Liver (tissue), 9 donors: ENCODE data around the gene TKTL1. TPM values are rescaled to one million over a fixed set of nuclear protein-coding genes. Genes with fewer than 3 reads are reported as not detected.

Source experiments
- DNase-seq: peaks from one replicate; pipeline ENCODE4 v3.0.0-alpha.2; 2017; ENCODE audit warnings: low spot score
- H3K27ac ChIP-seq, 2 donors: one replicate each; pipeline ENCODE4 v1.7.0; 2013; ENCODE audit warnings: inconsistent platforms in 2 of 2, low read length in 2 of 2, control low read depth in 1 of 2, low read depth in 1 of 2, mild to moderate bottlenecking in 1 of 2
- H3K27me3 ChIP-seq, 4 donors: one replicate each; pipeline versions ENCODE4 v1.6.1 to v1.7.0; 2013; ENCODE audit warnings: low read length in 3 of 4, inconsistent platforms in 1 of 4, mild to moderate bottlenecking in 1 of 4, moderate library complexity in 1 of 4; ENCODE audit not compliant: control insufficient read depth in 4 of 4, insufficient read depth in 4 of 4
- H3K36me3 ChIP-seq, 4 donors: one replicate each; pipeline versions ENCODE4 v1.6.1 to v1.7.0; 2013; ENCODE audit warnings: low read length in 3 of 4, mild to moderate bottlenecking in 3 of 4, low read depth in 1 of 4, moderate library complexity in 1 of 4; ENCODE audit not compliant: control insufficient read depth in 4 of 4, insufficient read depth in 3 of 4
- H3K4me1 ChIP-seq, 4 donors: one replicate each; pipeline versions ENCODE4 v1.6.1 to v1.7.0; 2013; ENCODE audit warnings: low read length in 3 of 4, mild to moderate bottlenecking in 3 of 4, moderate library complexity in 1 of 4; ENCODE audit not compliant: control insufficient read depth in 4 of 4, insufficient read depth in 4 of 4
- H3K4me3 ChIP-seq, 3 donors: one replicate each; pipeline versions ENCODE4 v1.6.1 to v1.7.0; 2013; ENCODE audit warnings: low read length in 3 of 3, control low read depth in 1 of 3, low read depth in 1 of 3, mild to moderate bottlenecking in 1 of 3
- H3K9ac ChIP-seq, 2 donors: one replicate each; pipeline ENCODE4 v1.7.0; 2013; ENCODE audit warnings: low read length in 2 of 2, mild to moderate bottlenecking in 2 of 2, moderate library complexity in 2 of 2, control low read depth in 1 of 2, low read depth in 1 of 2
- H3K9me3 ChIP-seq, 4 donors: one replicate each; pipeline versions ENCODE4 v1.6.1 to v1.7.0; 2013; ENCODE audit warnings: low read length in 3 of 4; ENCODE audit not compliant: control insufficient read depth in 4 of 4
- ATF3 ChIP-seq: IDR thresholded peaks from 2 replicates; pipeline ENCODE4 v1.6.1; 2016; ENCODE audit warnings: antibody characterized with exemption
- CTCF ChIP-seq: fragments of 150-350 bp; IDR thresholded peaks from 2 replicates; pipeline ENCODE4 v1.5.1; 2017; ENCODE audit warnings: improper control_type of control experiment, low read depth, low read length; ENCODE audit not compliant: missing input control
- EGR1 ChIP-seq, 2 donors: IDR thresholded peaks; 2 replicates each; pipeline ENCODE4 v1.6.1; 2016 to 2018; ENCODE audit warnings: antibody characterized with exemption in 2 of 2, low read depth in 2 of 2
- FOXA1 ChIP-seq: IDR thresholded peaks from 2 replicates; pipeline ENCODE4 v1.6.1; 2016; ENCODE audit warnings: antibody characterized with exemption
- FOXA2 ChIP-seq: IDR thresholded peaks from 2 replicates; pipeline ENCODE4 v1.6.1; 2016; ENCODE audit warnings: antibody characterized with exemption
- GABPA ChIP-seq, 2 donors: IDR thresholded peaks in 1 of 2; conservative IDR thresholded peaks in 1 of 2; 2 replicates each; pipeline ENCODE4 v1.6.1; 2016; ENCODE audit warnings: antibody characterized with exemption in 2 of 2, mild to moderate bottlenecking in 1 of 2, moderate library complexity in 1 of 2
- HNF4A ChIP-seq, 2 donors: conservative IDR thresholded peaks; 2 replicates each; pipeline ENCODE4 v1.6.1; 2016; ENCODE audit warnings: antibody characterized with exemption in 2 of 2, mild to moderate bottlenecking in 2 of 2
- JUND ChIP-seq, 2 donors: IDR thresholded peaks; 2 replicates each; pipeline ENCODE4 v1.6.1; 2016; ENCODE audit warnings: antibody characterized with exemption in 2 of 2
- NR2F2 ChIP-seq: IDR thresholded peaks from 2 replicates; pipeline ENCODE4 v1.6.1; 2016; ENCODE audit warnings: antibody characterized with exemption
- RAD21 ChIP-seq, 2 donors: IDR thresholded peaks; 2 replicates each; pipeline ENCODE4 v1.6.1; 2016; ENCODE audit warnings: antibody characterized with exemption in 2 of 2, mild to moderate bottlenecking in 2 of 2
- RXRA ChIP-seq, 2 donors: IDR thresholded peaks; 2 replicates each; pipeline ENCODE4 v1.6.1; 2017 to 2018; ENCODE audit warnings: antibody characterized with exemption in 2 of 2, mild to moderate bottlenecking in 1 of 2
- TAF1 ChIP-seq: conservative IDR thresholded peaks from 2 replicates; pipeline ENCODE4 v1.6.1; 2016; ENCODE audit warnings: antibody characterized with exemption, mild to moderate bottlenecking
- YY1 ChIP-seq: IDR thresholded peaks from 2 replicates; pipeline ENCODE4 v1.6.1; 2016; ENCODE audit warnings: antibody characterized with exemption, mild to moderate bottlenecking
- ZBTB33 ChIP-seq: IDR thresholded peaks from 2 replicates; pipeline ENCODE4 v1.6.1; 2016; ENCODE audit warnings: antibody characterized with exemption
- WGBS: extraction: QIAGEN DNeasy Blood & Tissue Kit; methylation state at CpG from one replicate; pipeline ENCODE4 v1.1.7; 2013; 5-methylcytosine and 5-hydroxymethylcytosine counted together
- polyA plus RNA-seq, 2 donors: library from polyadenylated mRNA; stranded (reverse) in 1 of 2; unstranded in 1 of 2; fragments of 200-250 nt in 1 of 2; fragments of >200 nt in 1 of 2; fragmentation: Nextera tagmentation in 1 of 2; extraction: Ambion mirVana in 1 of 2; gene quantifications; one replicate each; pipeline versions ENCODE4 v1.2.1 to v1.2.3, GENCODE V29; 2013 to 2015
- total RNA-seq, 2 donors: library from RNA; depleted of rRNA; stranded (reverse); fragments of >200 nt; gene quantifications; one replicate each; pipeline ENCODE4 v1.2.3, GENCODE V29; 2014
- donor health status: healthy.
- donor health status: healthy.
- donor health status: healthy.
- donor health status: healthy.
- donor health status: healthy.

Gene TKTL1
- total and polyA plus RNA-seq, 4 donors = under 0.01 TPM; not detected in 3

GRCh38 chrX:154348114-154348531 is 52.5 kb downstream of the TKTL1 start (continued):
- TF ChIP-seq CTCF (no peak), RAD21 (IDR thresholded peaks at IDR 0.05) (no peak), YY1 (no peak), JUND (IDR thresholded peaks at IDR 0.05) (no peak), ATF3 (no peak), NR2F2 (no peak)

- H3K27me3 ChIP-seq = no peaks in the 10 kb centered on the region
- no peak overlapping the region for H3K9ac ChIP-seq
- H3K9me3 ChIP-seq = no peaks in the 10 kb centered on the region
- H3K4me1 ChIP-seq = peaks cover 0 to 14% (median 4%) of the 10 kb centered on the region in 4 donors
- H3K36me3 ChIP-seq = peaks cover 0 to 5% (median 5%) of the 10 kb centered on the region in 4 donors
- no peak for TF ChIP-seq HNF4A (conservative IDR thresholded peaks at IDR 0.05)
- TF ChIP-seq ATF3 = no peak
- TF ChIP-seq CTCF = no peak
- no peak for TF ChIP-seq EGR1 (IDR thresholded peaks at IDR 0.05; ENCODE audit: low read depth in 2 of 2)
- TF ChIP-seq ZBTB33 = no peak
- TF ChIP-seq RXRA (IDR thresholded peaks at IDR 0.05) = no peak
- no peak for TF ChIP-seq NR2F2
- 95% methylated on average over 24 of the region's 24 CpGs for WGBS
- DNase-seq = no peak
- H3K27ac ChIP-seq = no peak overlapping the region
- H3K4me3 ChIP-seq = no peak overlapping the region
Measured at GRCh38 chrX:154348646-154349358, 53.2 kb downstream of the TKTL1 start.

GRCh38 chrX:154349359-154349935 is 53.9 kb downstream of the TKTL1 start:
- Histone ChIP-seq H3K4me1 (peaks cover 0 to 14% (median 4%) of the 10 kb centered on the region in 4 donors), H3K27me3 (no peaks in the 10 kb centered on the region), H3K9ac (no peak overlapping the region), H3K27ac (no peak overlapping the region), H3K9me3 (no peaks in the 10 kb centered on the region), H3K4me3 (no peak overlapping the region), H3K36me3 (peaks cover 0 to 6% (median 5%) of the 10 kb centered on the region in 4 donors)
- DNase-seq = no peak
- WGBS = 88% methylated on average over 19 of the region's 19 CpGs
- TF ChIP-seq HNF4A (conservative IDR thresholded peaks at IDR 0.05) (no peak), FOXA2 (no peak), FOXA1 (no peak), TAF1 (no peak), RXRA (IDR thresholded peaks at IDR 0.05) (no peak), GABPA (IDR thresholded peaks at IDR 0.05 in 1 of 2, conservative IDR thresholded peaks at IDR 0.05 in 1 of 2) (no peak)
